ENCODE data around the gene ADAMTS10.

GRCh38 chr19:8615024-8615423 lies 4.5 kb upstream of the ADAMTS10 start:
- no peak for TF ChIP-seq CTCF (conservative IDR thresholded peaks at IDR 0.05; ENCODE audit: low read length)
- no peak for TF ChIP-seq EZH2phosphoT487 (IDR thresholded peaks at IDR 0.05; ENCODE audit: borderline replicate concordance, low read depth, low read length)

Measured in OCI-LY7 (cell line).